Skin of body (tissue), 2 donors: Measurements from ENCODE around the gene PAFAH2. TPM values are rescaled to one million over a fixed set of nuclear protein-coding genes. Genes with fewer than 3 reads are reported as not detected.

Experiments
- small RNA-seq: library from RNA; depleted of rRNA; stranded (forward); fragments of <200 nt; gene quantifications from one replicate; pipeline ENCODE3, GENCODE V24; 2014; ENCODE audit warnings: low replicate concordance
- total RNA-seq: library from RNA; depleted of rRNA; stranded (reverse); fragments of >200 nt; gene quantifications from one replicate; pipeline ENCODE4 v1.2.3, GENCODE V29; 2014

Gene PAFAH2
- total RNA-seq, 1 donor from 2014 or later: 10.2 TPM

Small RNA genes lying within 50 kb of the gene (small RNA-seq; reads per million reads assigned to genes)
- not detected for gene RF00283
- gene RF00492: not detected
- gene RNU6-110P: not detected

Other genes starting within 250 kb of the PAFAH2 start
- 15.9 TPM for gene SELENON, start 197.9 kb downstream of the PAFAH2 start, total RNA-seq
- gene MTFR1L, start 178.1 kb downstream of the PAFAH2 start, total RNA-seq: 29.3 TPM
- gene AUNIP, start 138.6 kb downstream of the PAFAH2 start, total RNA-seq: 1.1 TPM
- gene PAQR7, start 122.4 kb downstream of the PAFAH2 start, total RNA-seq: 8.4 TPM
- 147 TPM for gene STMN1, start 91.6 kb downstream of the PAFAH2 start, total RNA-seq
- 0.69 TPM for gene EXTL1, start 23.7 kb upstream of the PAFAH2 start, total RNA-seq
- gene SLC30A2, start 48.1 kb upstream of the PAFAH2 start, total RNA-seq: 0.30 TPM
- gene TRIM63, start 69.6 kb upstream of the PAFAH2 start, total RNA-seq: 4.7 TPM
- 11.3 TPM for gene PDIK1L, start 113.8 kb upstream of the PAFAH2 start, total RNA-seq
- gene FAM110D, start 161.0 kb upstream of the PAFAH2 start, total RNA-seq: 0.30 TPM
- gene C1orf232, start 170.9 kb upstream of the PAFAH2 start, total RNA-seq: not detected
- 10.0 TPM for gene ZNF593, start 171.8 kb upstream of the PAFAH2 start, total RNA-seq
- gene ZNF593OS, start 173.8 kb upstream of the PAFAH2 start, total RNA-seq: not detected
- gene CNKSR1, start 179.4 kb upstream of the PAFAH2 start, total RNA-seq: 6.9 TPM
- not detected for gene CATSPER4, start 192.5 kb upstream of the PAFAH2 start, total RNA-seq
- gene CEP85, start 236.1 kb upstream of the PAFAH2 start, total RNA-seq: 15.1 TPM